Upper lobe of left lung (tissue), 6 donors: ENCODE data around the gene LOXL1. TPM values are rescaled to one million over a fixed set of nuclear protein-coding genes. Genes with fewer than 3 reads are reported as not detected.

ENCODE experiments used
- ATAC-seq, 2 donors: fragments of 200-7000 bp; cut with Tn5 transposase; one replicate each; pipeline ENCODE4 v1.9.1; 2022; ENCODE audit warnings: mild to moderate bottlenecking in 2 of 2, moderate library complexity in 2 of 2; ENCODE audit not compliant: low FRiP score in 2 of 2
- DNase-seq, 2 donors: peaks; one replicate each; pipeline ENCODE4 v3.0.0-alpha.2; 2019 to 2020
- H3K27ac ChIP-seq, 4 donors: fragments of 200-600 bp; sonication (generic); one replicate each; pipeline ENCODE4 v1.5.1; 2016 to 2019
- H3K27me3 ChIP-seq, 4 donors: fragments of 200-600 bp; sonication (generic); one replicate each; pipeline ENCODE4 v1.5.1; 2017 to 2019
- H3K36me3 ChIP-seq, 4 donors: fragments of 200-600 bp; sonication (generic); one replicate each; pipeline ENCODE4 v1.5.1; 2016 to 2019
- H3K4me1 ChIP-seq, 4 donors: fragments of 200-600 bp; sonication (generic); one replicate each; pipeline ENCODE4 v1.5.1; 2018 to 2019
- H3K4me3 ChIP-seq, 4 donors: fragments of 200-600 bp; sonication (generic); one replicate each; pipeline ENCODE4 v1.5.1; 2017 to 2019; ENCODE audit warnings: mild to moderate bottlenecking in 2 of 4, moderate library complexity in 1 of 4
- H3K9me3 ChIP-seq, 4 donors: fragments of 200-600 bp; sonication (generic); one replicate each; pipeline ENCODE4 v1.5.1; 2018 to 2019
- CTCF ChIP-seq, 6 experiments: fragments of 450-650 bp in 4 of 6; fragments of 200-600 bp in 2 of 6; sonication (generic) in 2 of 6; IDR thresholded peaks; one replicate each; pipeline ENCODE4 v1.5.1; 2016 to 2019; ENCODE audit warnings: antibody characterized with exemption in 6 of 6
- EP300 ChIP-seq, 4 donors: sonication (generic); formaldehyde crosslinking; IDR thresholded peaks; one replicate each; pipeline ENCODE4 v1.5.1; 2017; ENCODE audit warnings: antibody characterized with exemption in 4 of 4, control low read depth in 2 of 4
- POLR2A ChIP-seq, 4 donors: fragments of 450-650 bp; IDR thresholded peaks; one replicate each; pipeline ENCODE4 v1.5.1; 2016 to 2017; ENCODE audit warnings: antibody characterized with exemption in 4 of 4, mild to moderate bottlenecking in 2 of 4
- POLR2AphosphoS5 ChIP-seq, 2 donors: sonication (generic); formaldehyde crosslinking; IDR thresholded peaks; one replicate each; pipeline ENCODE4 v1.5.1; 2017; ENCODE audit warnings: antibody characterized with exemption in 2 of 2
- WGBS, 2 donors: methylation state at CpG; one replicate each; pipeline ENCODE4 v1.1.5; 2017 to 2018; 5-methylcytosine and 5-hydroxymethylcytosine counted together
- total RNA-seq, 6 donors: library from RNA; depleted of rRNA in 4 of 6; stranded (reverse); fragments of >200 nt in 4 of 6; gene quantifications; one replicate each; pipeline versions ENCODE4 v1.1.0 to v1.2.1, GENCODE V29; 2016 to 2021
- donor health status: DM: no; HTN: no; CAD: no; lungs with moderate emphysema.
- donor health status: DM: no; HTN: yes; CAD: no; lungs with severe emphysema.

Gene LOXL1
- total RNA-seq, 6 donors from 2014 or later: 6.0 to 25.9 (median 8.0) TPM

- no peak for TF ChIP-seq POLR2AphosphoS5 (IDR thresholded peaks at IDR 0.05)
- no peak for TF ChIP-seq CTCF (IDR thresholded peaks at IDR 0.05)
- no peak for TF ChIP-seq EP300 (IDR thresholded peaks at IDR 0.05)
- no peak for TF ChIP-seq POLR2A (IDR thresholded peaks at IDR 0.05)
- no peaks in the 10 kb centered on the region for H3K4me1 ChIP-seq
- H3K9me3 ChIP-seq: no peaks in the 10 kb centered on the region
- no peaks in the 10 kb centered on the region for H3K27me3 ChIP-seq
- no peaks in the 10 kb centered on the region for H3K36me3 ChIP-seq
- ATAC-seq: no peak
- no peak overlapping the region for H3K4me3 ChIP-seq
- H3K27ac ChIP-seq: no peak overlapping the region
- 95 to 100% methylated on average over 3 of the region's 3 CpGs for WGBS, 2 donors
- no peak for DNase-seq
Observed at GRCh38 chr15:73905225-73905827, 20.9 kb upstream of the LOXL1 start.

- 80 to 87% methylated on average over 4 of the region's 4 CpGs for WGBS, 2 donors
- TF ChIP-seq EP300 (IDR thresholded peaks at IDR 0.05): no peak
- TF ChIP-seq POLR2AphosphoS5 (IDR thresholded peaks at IDR 0.05): no peak
- no peak overlapping the region for H3K27ac ChIP-seq
Observed at GRCh38 chr15:73906346-73907034, 19.8 kb upstream of the LOXL1 start.

GRCh38 chr15:73907035-73907408, 19.2 kb upstream of the LOXL1 start:
- no peak overlapping the region for H3K4me3 ChIP-seq
- TF ChIP-seq POLR2A (IDR thresholded peaks at IDR 0.05) (no peak), POLR2AphosphoS5 (IDR thresholded peaks at IDR 0.05) (no peak), CTCF (IDR thresholded peaks at IDR 0.05) (no peak), EP300 (IDR thresholded peaks at IDR 0.05) (no peak)
- H3K27ac ChIP-seq: no peak overlapping the region
- H3K36me3 ChIP-seq: no peaks in the 10 kb centered on the region
- no peak for DNase-seq
- H3K4me1 ChIP-seq: no peaks in the 10 kb centered on the region
- no peak for ATAC-seq
- WGBS, 2 donors: 50 to 71% methylated on average over 2 of the region's 2 CpGs
- H3K27me3 ChIP-seq: no peaks in the 10 kb centered on the region
- H3K9me3 ChIP-seq: no peaks in the 10 kb centered on the region

More at GRCh38 chr15:73906346-73907034, 19.8 kb upstream of the LOXL1 start:
- Histone ChIP-seq H3K36me3 (no peaks in the 10 kb centered on the region), H3K4me3 (no peak overlapping the region), H3K9me3 (no peaks in the 10 kb centered on the region), H3K27me3 (no peaks in the 10 kb centered on the region), H3K4me1 (no peaks in the 10 kb centered on the region)
- no peak for ATAC-seq
- no peak for DNase-seq

GRCh38 chr15:73908030-73908821, 18.0 kb upstream of the LOXL1 start:
- Histone ChIP-seq H3K36me3 (no peaks in the 10 kb centered on the region), H3K9me3 (no peaks in the 10 kb centered on the region), H3K4me1 (no peaks in the 10 kb centered on the region), H3K4me3 (no peak overlapping the region), H3K27me3 (no peaks in the 10 kb centered on the region), H3K27ac (no peak overlapping the region)
- peak; percentile 89 to 95 for ATAC-seq
- peak; percentile 80 to 90 (median 82) for TF ChIP-seq CTCF (IDR thresholded peaks at IDR 0.05)
- TF ChIP-seq POLR2A (IDR thresholded peaks at IDR 0.05): no peak
- DNase-seq: peak; percentile 83 to 88
- WGBS, 2 donors: 15 to 19% methylated on average over 6 to 7 of the region's 7 CpGs

GRCh38 chr15:73908822-73909122, 17.5 kb upstream of the LOXL1 start:
- TF ChIP-seq POLR2AphosphoS5 (IDR thresholded peaks at IDR 0.05): no peak
- no peaks in the 10 kb centered on the region for H3K36me3 ChIP-seq
- 94 to 95% methylated on average over 2 of the region's 2 CpGs for WGBS, 2 donors
- DNase-seq (no peak), ATAC-seq (no peak)
- no peaks in the 10 kb centered on the region for H3K9me3 ChIP-seq
- H3K27me3 ChIP-seq: no peaks in the 10 kb centered on the region
- no peak overlapping the region for H3K4me3 ChIP-seq
- H3K4me1 ChIP-seq: no peaks in the 10 kb centered on the region
- no peak overlapping the region for H3K27ac ChIP-seq
